Central memory CD8-positive, alpha-beta T cell (primary cell): Measurements from ENCODE around the gene HMCN2.

Experiments
- ATAC-seq: fragments of 150-1000 bp; cut with Tn5 transposase; replicated peaks from 2 replicates; pipeline ENCODE4 v1.10.0; 2022; ENCODE audit warnings: mild to moderate bottlenecking, moderate FRiP score, moderate number of reproducible peaks; ENCODE audit not compliant: poor library complexity, severe bottlenecking; ENCODE audit errors: extremely low read depth
- DNase-seq, 2 donors: peaks; one replicate each; pipeline ENCODE4 v3.0.0; 2021; ENCODE audit warnings: low spot score in 2 of 2
- H3K27ac Mint-ChIP-seq: one replicate; pipeline ENCODE4 v1.8.0; 2022; ENCODE audit warnings: low read depth, mild to moderate bottlenecking, moderate library complexity, mixed read lengths
- H3K27me3 Mint-ChIP-seq: one replicate; pipeline ENCODE4 v1.8.0; 2022; ENCODE audit warnings: mixed read lengths
- H3K36me3 Mint-ChIP-seq: one replicate; pipeline ENCODE4 v1.8.0; 2022; ENCODE audit warnings: mild to moderate bottlenecking, moderate library complexity, mixed read lengths; ENCODE audit not compliant: insufficient read depth
- H3K4me1 Mint-ChIP-seq: one replicate; pipeline ENCODE4 v1.8.0; 2022; ENCODE audit warnings: mixed read lengths
- H3K4me3 Mint-ChIP-seq: one replicate; pipeline ENCODE4 v1.8.0; 2022; ENCODE audit warnings: mild to moderate bottlenecking, moderate library complexity, mixed read lengths
- H3K9me3 Mint-ChIP-seq: one replicate; pipeline ENCODE4 v1.8.0; 2022; ENCODE audit warnings: mixed read lengths

HMCN2 gene

GRCh38 chr9:130290291-130291181 is 25.0 kb downstream of the HMCN2 start:
- Mint-ChIP-seq H3K4me3 (no peak overlapping the region), H3K27me3 (peaks cover 77% of the 10 kb centered on the region), H3K36me3 (no peaks in the 10 kb centered on the region), H3K4me1 (peaks cover 4% of the 10 kb centered on the region), H3K9me3 (no peaks in the 10 kb centered on the region), H3K27ac (no peak overlapping the region)
- no peak for DNase-seq
- no peak for ATAC-seq

- no peak overlapping the region for H3K27ac Mint-ChIP-seq
- H3K9me3 Mint-ChIP-seq = no peaks in the 10 kb centered on the region
- no peak for DNase-seq
- peaks cover 68% of the 10 kb centered on the region for H3K27me3 Mint-ChIP-seq
- H3K4me1 Mint-ChIP-seq = peaks cover 4% of the 10 kb centered on the region
- H3K36me3 Mint-ChIP-seq = no peaks in the 10 kb centered on the region
- ATAC-seq = no peak
- no peak overlapping the region for H3K4me3 Mint-ChIP-seq
These were observed 25.9 kb downstream of the HMCN2 start for GRCh38 chr9:130291474-130291873.

DNA sequence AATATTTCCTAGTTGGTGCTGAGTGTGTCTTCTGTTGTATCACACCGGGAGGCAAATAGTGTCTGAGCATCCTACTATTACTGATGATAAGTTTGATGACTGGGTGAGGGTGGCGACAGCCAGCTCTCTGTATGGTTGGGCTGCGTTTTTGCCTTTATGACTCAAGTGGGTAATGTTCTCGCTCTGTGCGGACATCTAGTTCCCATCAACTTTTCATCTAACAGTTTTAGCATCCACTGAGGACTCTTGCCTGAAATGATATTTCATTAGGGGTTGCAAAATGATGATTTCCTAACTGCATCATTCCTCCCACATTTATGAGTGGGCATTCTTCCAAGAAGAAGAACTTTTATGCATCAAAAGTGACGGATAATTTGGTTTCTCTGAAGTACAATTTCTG is 26.5 kb downstream of the HMCN2 start:
- H3K9me3 Mint-ChIP-seq = no peaks in the 10 kb centered on the region
- no peaks in the 10 kb centered on the region for H3K36me3 Mint-ChIP-seq
- DNase-seq (no peak), ATAC-seq (no peak)
- H3K4me1 Mint-ChIP-seq = peaks cover 4% of the 10 kb centered on the region
- H3K27me3 Mint-ChIP-seq = peaks cover 67% of the 10 kb centered on the region
- H3K27ac Mint-ChIP-seq = no peak overlapping the region
- no peak overlapping the region for H3K4me3 Mint-ChIP-seq

DNA sequence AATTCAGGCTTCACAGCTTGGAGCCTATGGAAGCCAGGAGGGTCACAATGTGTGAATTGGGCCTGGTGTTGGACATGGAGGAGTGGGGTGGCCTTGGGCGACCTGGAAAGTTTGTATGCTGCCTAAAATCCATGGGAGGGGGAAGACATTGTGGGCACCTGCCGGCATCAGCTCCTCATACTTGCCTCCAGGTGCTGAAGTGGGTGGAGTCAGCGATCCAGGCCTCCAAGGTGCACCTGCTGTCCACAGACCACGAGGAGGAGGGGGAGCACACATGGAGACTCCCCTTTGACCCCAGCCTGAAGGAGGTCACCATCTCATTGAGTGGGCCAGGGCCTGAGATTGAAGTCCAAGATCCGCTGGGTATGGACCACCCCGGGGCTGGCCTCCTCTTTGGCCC is 29.1 kb downstream of the HMCN2 start:
- Mint-ChIP-seq H3K9me3 (no peaks in the 10 kb centered on the region), H3K27me3 (peaks cover 61% of the 10 kb centered on the region), H3K4me1 (peaks cover 4% of the 10 kb centered on the region)

DNA sequence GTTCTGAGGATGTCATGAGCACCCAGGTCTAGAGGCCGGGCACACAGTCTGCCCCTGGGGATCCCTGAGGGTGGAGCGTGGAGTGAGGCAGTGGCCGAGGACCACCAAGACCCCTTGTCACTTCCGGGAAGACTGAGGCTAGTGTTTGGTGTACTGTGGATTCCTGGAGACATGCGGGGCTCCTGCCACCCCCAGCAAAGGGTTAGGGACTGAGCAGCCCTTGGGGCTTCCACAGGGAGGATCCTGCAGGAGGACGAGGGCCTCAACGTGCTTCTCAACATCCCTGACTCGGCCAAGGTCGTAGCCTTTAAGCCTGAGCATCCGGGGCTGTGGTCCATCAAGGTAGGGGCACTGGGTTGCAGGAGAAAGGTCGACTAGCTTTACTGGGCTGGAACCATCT is 29.9 kb downstream of the HMCN2 start:
- Mint-ChIP-seq H3K27me3 (peaks cover 59% of the 10 kb centered on the region), H3K36me3 (peaks cover 2% of the 10 kb centered on the region), H3K4me1 (peaks cover 4% of the 10 kb centered on the region), H3K27ac (no peak overlapping the region), H3K4me3 (no peak overlapping the region), H3K9me3 (peaks cover 6% of the 10 kb centered on the region)
- DNase-seq = no peak
- ATAC-seq = no peak

More for the DNA sequence above, 29.1 kb downstream of the HMCN2 start:
- H3K4me3 Mint-ChIP-seq = no peak overlapping the region
- no peak overlapping the region for H3K27ac Mint-ChIP-seq
- H3K36me3 Mint-ChIP-seq = peaks cover 2% of the 10 kb centered on the region
- no peak for ATAC-seq
- no peak for DNase-seq

DNA sequence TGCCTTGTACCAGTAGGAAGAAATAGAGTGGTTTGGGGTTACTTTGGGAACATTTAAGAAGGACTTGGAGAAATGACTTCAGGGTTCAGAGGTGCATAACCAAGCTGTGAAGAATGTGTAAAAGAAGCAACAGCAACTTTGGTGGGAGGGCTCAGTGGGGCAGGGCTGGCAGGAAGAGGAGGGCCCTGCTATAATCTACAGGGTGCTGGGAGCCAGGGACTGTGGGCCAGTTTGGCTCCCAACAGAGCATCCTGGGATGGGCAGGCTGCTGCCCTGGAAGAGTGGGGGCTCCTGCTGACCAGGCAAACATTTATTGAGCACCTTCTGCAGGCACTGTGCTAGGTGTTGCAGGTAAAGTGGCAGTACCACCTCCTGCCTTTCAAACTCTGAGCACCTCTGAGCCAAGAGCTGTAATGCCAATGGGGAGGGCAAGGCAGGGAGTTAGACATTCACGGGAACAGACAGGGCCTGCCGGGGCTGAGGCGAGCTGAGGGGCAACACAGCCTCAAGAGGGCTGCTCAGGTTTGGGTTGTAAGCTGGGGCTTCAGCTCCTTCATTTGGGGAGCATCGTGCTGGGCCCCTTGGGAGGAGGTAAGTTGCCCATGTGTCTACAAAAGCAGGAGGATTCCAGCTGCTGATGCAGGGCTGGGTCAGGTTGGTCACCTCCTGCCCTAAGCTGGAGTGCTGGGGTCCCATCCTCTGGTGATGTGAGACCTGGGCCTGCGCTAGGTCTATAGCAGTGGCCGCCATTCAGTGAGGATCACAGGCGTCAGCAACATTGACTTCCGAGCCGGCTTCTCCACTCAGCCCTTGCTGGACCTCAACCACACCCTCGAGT is 30.6 kb downstream of the HMCN2 start:
- Mint-ChIP-seq H3K36me3 (peaks cover 2% of the 10 kb centered on the region), H3K4me3 (no peak overlapping the region), H3K9me3 (peaks cover 6% of the 10 kb centered on the region), H3K4me1 (peaks cover 4% of the 10 kb centered on the region), H3K27ac (no peak overlapping the region), H3K27me3 (peaks cover 61% of the 10 kb centered on the region)
- ATAC-seq (no peak), DNase-seq (no peak)

GRCh38 chr9:130296783-130297055 is 31.2 kb downstream of the HMCN2 start:
- Mint-ChIP-seq H3K4me1 (peaks cover 4% of the 10 kb centered on the region), H3K4me3 (no peak overlapping the region), H3K9me3 (peaks cover 6% of the 10 kb centered on the region), H3K27me3 (peaks cover 61% of the 10 kb centered on the region), H3K36me3 (peaks cover 2% of the 10 kb centered on the region), H3K27ac (no peak overlapping the region)
- ATAC-seq (no peak), DNase-seq (no peak)

- peaks cover 2% of the 10 kb centered on the region for H3K36me3 Mint-ChIP-seq
- DNase-seq = no peak
- H3K4me3 Mint-ChIP-seq = no peak overlapping the region
- no peak for ATAC-seq
- peaks cover 6% of the 10 kb centered on the region for H3K9me3 Mint-ChIP-seq
- peaks cover 61% of the 10 kb centered on the region for H3K27me3 Mint-ChIP-seq
- peaks cover 4% of the 10 kb centered on the region for H3K4me1 Mint-ChIP-seq
- no peak overlapping the region for H3K27ac Mint-ChIP-seq
These were observed 31.8 kb downstream of the HMCN2 start for GRCh38 chr9:130297371-130297770.

DNA sequence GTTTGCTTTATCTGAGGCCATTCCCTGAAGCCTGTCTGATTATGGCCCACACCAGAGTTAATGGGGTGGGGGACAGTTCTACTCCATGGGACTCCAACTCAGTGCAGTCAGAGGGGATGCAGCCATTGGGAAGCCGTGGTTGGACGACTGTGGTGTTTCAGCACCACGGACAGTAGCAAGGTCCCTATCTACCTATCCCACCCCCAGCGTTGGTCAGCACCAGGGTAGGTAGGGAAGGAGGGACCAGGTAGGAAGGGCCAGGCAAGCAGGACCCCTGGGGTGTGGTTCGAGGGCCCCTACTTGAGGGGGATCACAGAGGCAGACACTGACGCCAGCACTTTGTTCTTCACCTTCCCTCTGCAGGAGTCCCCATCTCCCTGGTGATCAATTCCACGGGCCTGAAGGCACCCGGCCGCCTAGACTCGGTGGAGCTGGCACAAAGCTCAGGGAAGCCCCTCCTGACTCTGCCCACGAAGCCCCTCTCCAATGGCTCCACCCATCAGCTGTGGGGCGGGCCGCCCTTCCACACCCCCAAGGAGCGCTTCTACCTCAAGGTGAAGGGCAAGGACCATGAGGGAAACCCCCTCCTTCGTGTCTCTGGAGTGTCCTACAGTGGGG is 33.2 kb downstream of the HMCN2 start:
- Mint-ChIP-seq H3K27ac (no peak overlapping the region), H3K4me3 (no peak overlapping the region), H3K4me1 (peaks cover 4% of the 10 kb centered on the region), H3K36me3 (peaks cover 2% of the 10 kb centered on the region), H3K27me3 (peaks cover 62% of the 10 kb centered on the region), H3K9me3 (peaks cover 6% of the 10 kb centered on the region)
- DNase-seq (no peak), ATAC-seq (no peak)

DNA sequence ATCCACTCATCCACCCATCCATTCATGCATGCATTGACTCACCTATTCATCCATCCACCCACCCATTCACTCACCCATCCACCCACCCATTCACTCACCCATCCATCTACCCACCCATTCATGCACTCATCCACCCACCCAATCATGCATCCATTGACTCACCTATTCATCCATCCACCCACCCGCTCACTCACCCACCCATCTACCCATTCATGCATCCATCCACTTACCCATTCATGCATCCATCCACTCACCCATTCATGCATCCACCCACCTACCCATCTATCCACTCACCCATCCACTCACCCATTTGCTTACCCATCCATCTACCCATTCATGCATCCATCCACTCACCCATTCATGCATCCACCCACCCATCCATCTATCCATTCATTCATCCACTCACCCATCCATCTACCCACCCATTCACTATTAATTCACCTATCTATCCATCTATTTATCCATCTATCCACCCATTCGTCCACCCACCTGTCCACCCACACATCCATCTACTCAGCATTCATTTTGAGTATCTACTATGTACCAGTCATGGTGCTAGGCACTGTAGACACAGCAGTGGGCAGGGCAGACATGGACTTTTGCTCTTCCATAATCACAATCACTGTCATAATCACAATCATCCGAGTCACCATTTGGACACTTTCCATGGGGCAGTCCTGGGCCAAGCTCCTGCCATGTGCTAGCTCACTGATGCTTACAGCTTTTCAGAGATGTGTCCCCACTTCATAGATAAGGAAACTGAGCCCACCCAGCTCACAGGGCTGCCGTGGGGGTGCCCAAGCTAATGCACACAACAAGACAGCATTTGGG is 34.4 kb downstream of the HMCN2 start:
- peaks cover 2% of the 10 kb centered on the region for H3K36me3 Mint-ChIP-seq
- H3K27ac Mint-ChIP-seq = no peak overlapping the region
- no peaks in the 10 kb centered on the region for H3K4me1 Mint-ChIP-seq
- DNase-seq (no peak), ATAC-seq (no peak)
- H3K27me3 Mint-ChIP-seq = peaks cover 62% of the 10 kb centered on the region
- no peak overlapping the region for H3K4me3 Mint-ChIP-seq
- H3K9me3 Mint-ChIP-seq = peaks cover 6% of the 10 kb centered on the region

- Mint-ChIP-seq H3K27me3 (peaks cover 62% of the 10 kb centered on the region), H3K4me1 (no peaks in the 10 kb centered on the region), H3K27ac (no peak overlapping the region), H3K9me3 (peaks cover 6% of the 10 kb centered on the region), H3K36me3 (peaks cover 2% of the 10 kb centered on the region), H3K4me3 (no peak overlapping the region)
- ATAC-seq = no peak
- DNase-seq = no peak
These were observed 35.2 kb downstream of the HMCN2 start for GRCh38 chr9:130300739-130301138.
